NCI-H345 (cell line): ENCODE measurements around the gene OR2M3.
"Not testable (repeated sequence)": the region's sequence is repeated elsewhere in the genome, so short reads cannot be mapped to it uniquely, and the experiment has no call there.

Experiments used
- DNase-seq: peaks from one replicate; lab custom pipeline; 2025; lab: John Stamatoyannopoulos, UW

OR2M3 gene

GRCh38 chr1:248196965-248197364 is at the start of gene OR2M3:
Gene OR2M3, plus strand, starts transcription at chr1:248197265. Its CDS starts 5,803 bp downstream, at chr1:248203068.
- DNase-seq: no peak

- DNase-seq: no peak
Measured at GRCh38 chr1:248152056-248152827, 44.8 kb upstream of the OR2M3 start.

- DNase-seq: no peak
Measured at GRCh38 chr1:248155927-248156326, 41.1 kb upstream of the OR2M3 start.

- DNase-seq: no peak
Measured at GRCh38 chr1:248158758-248159157, 38.3 kb upstream of the OR2M3 start.

- DNase-seq: no peak
Measured at GRCh38 chr1:248164031-248164430, 33.0 kb upstream of the OR2M3 start.

GRCh38 chr1:248165186-248165585 is 31.9 kb upstream of the OR2M3 start:
- no peak for DNase-seq

GRCh38 chr1:248174521-248174920 is 22.5 kb upstream of the OR2M3 start, which contains the start of gene OR2M2:
Gene OR2M2, plus strand, starts transcription at chr1:248174821. Its CDS starts 5,165 bp downstream, at chr1:248179986.
- no peak for DNase-seq

GRCh38 chr1:248183996-248184395 is 13.1 kb upstream of the OR2M3 start:
- no peak for DNase-seq

- no peak for DNase-seq
Measured at GRCh38 chr1:248187363-248187762, 9.7 kb upstream of the OR2M3 start.

GRCh38 chr1:248189026-248189425 is 8.0 kb upstream of the OR2M3 start:
- DNase-seq: no peak

- DNase-seq: no peak
Measured at GRCh38 chr1:248194117-248194516, 2.9 kb upstream of the OR2M3 start.

GRCh38 chr1:248215880-248216279 is 18.8 kb downstream of the OR2M3 start:
- DNase-seq: no peak

- no peak for DNase-seq
Measured at GRCh38 chr1:248225537-248225936, 28.5 kb downstream of the OR2M3 start.

GRCh38 chr1:248229360-248229908 is 32.4 kb downstream of the OR2M3 start:
- DNase-seq: no peak

- DNase-seq: no peak
Measured at GRCh38 chr1:248231117-248231516, 34.1 kb downstream of the OR2M3 start, which contains the start of gene OR2M4. Gene OR2M4, plus strand, starts transcription at chr1:248231417. Its CDS starts 7,512 bp downstream, at chr1:248238929.

GRCh38 chr1:248239478-248239877 is 42.4 kb downstream of the OR2M3 start:
- DNase-seq: no peak

- no peak for DNase-seq
Measured at GRCh38 chr1:248243204-248243603, 46.1 kb downstream of the OR2M3 start.

GRCh38 chr1:248259309-248259708 is 62.2 kb downstream of the OR2M3 start:
- DNase-seq: not testable (repeated sequence)
